SK-N-DZ (cell line): ENCODE results near the gene TCL1B.
"Not testable (repeated sequence)": the region's sequence is repeated elsewhere in the genome, so short reads cannot be mapped to it uniquely, and the experiment has no call there.

ENCODE experiments used
- DNase-seq: peaks from one replicate; pipeline ENCODE4 v3.0.0-alpha.2; 2015; ENCODE audit warnings: low spot score

Gene TCL1B

DNA sequence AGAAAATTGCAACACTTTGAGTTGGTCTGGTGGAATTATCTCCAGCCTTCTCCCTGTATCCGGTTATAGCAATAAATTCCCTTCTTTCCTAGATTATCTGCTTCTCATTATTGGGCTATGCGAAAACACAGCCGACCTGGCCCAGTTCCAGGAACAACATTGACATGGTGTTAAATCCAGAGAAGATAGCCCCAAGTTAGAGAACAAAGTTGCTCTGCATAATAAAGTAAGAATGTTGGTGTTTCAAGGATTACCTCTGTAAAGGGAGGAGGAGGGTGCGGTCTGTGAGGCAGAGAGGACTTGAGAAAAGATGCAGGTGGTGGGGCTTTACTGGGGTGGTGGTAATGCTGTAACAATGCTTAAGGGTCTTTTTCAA, 15.6 kb downstream of the TCL1B start:
- DNase-seq = no peak

GRCh38 chr14:95703341-95703740, 17.1 kb downstream of the TCL1B start:
- DNase-seq = no peak

DNA sequence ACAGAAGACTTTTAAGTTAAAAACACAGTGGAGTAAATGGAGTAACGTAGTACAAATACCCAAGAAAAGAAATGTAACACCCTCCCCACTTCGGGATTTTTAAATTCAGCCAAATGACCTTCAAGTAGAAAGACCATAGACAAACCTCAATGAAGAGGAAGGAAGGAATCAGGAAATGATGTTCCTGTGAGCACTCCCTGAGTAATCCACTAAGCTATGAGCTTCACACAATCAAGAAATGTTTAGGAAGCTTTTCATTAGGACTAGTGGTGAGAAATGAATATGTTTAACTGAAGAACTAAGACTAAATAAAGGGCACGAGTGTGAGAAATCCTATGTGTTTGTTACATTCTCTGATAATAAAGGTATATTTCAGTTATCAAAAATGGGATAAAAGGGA, 17.6 kb downstream of the TCL1B start:
- no peak for DNase-seq

DNA sequence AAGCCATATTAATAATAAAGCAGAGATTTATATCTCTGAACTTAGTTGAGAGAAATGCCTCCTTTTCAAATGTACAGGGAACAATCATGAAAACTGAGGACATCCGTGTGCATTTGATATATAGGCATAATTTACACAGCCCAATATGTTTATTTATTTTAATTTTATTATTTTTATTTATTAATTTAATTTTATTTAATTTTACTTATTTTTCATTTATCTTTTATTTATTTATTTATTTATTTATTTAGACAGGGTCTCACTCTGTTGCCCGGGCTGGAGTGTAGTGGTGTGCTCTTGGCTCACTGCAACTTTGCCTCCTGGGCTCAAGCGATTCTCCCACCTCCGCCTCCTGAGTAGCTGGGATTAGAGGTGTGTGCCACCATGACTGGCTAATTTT, 19.3 kb downstream of the TCL1B start:
- no peak for DNase-seq

- no peak for DNase-seq
Observed at GRCh38 chr14:95707327-95707726, 21.1 kb downstream of the TCL1B start.

- DNase-seq = no peak
Observed at GRCh38 chr14:95710106-95710505, 23.9 kb downstream of the TCL1B start.

DNA sequence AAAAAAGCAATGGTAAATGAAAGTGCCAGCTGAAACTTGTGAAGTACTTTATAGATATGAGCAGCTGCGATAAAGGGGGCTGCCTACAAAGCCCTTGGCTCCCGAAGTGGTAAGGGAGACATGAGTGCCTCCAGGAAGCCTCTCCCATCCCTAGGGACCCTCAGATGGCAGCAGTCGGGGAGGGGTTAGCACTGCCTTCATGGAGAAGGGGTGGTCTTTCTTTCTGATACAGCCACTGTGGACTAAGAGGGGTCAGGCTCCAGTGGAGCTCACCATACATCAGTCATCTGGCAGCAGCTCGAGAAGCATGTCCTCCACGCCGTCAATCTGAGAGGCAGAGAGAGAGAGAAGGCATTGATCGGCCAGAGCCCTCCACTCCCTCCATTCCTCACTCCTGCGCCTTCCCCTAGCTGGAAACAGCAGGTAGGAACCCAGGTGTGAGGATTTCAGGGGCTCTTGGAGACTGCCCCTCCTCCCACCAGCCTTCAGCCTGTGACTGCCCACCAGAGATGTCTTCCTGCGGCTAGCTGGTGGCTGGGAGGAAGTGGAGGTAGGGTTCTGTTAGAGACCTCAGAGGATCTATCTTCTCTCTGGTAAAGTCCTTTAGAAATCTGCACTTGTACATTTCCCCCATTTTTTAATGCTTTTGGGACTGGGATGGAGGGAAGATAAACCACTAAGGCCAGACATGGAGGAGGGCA, 25.4 kb downstream of the TCL1B start:
- DNase-seq = no peak

DNA sequence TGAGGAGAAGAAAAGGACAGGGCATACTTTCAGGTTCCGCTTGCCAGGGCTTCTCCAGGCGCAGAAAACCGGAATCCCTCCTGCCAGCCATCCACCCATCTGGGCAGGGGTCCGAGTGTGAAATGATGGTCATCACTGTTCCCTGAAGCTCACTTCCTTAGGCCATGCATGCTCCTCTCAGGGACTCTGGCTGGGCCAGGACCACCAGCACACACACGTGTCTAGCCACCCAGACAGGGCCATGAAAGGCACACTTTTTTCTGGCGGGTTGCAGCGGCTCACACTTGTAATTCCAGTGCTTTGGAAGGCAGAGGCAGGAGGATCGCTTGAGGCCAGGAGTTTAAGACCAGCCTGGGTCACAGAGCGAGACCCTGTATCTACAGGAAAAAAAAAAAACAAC, 26.2 kb downstream of the TCL1B start:
- no peak for DNase-seq

GRCh38 chr14:95713596-95714371, 27.6 kb downstream of the TCL1B start, which contains the start of gene TCL1A:
TSS of gene TCL1A (minus strand) at chr14:95714125. CDS start at chr14:95714066, 59 bp downstream.
- DNase-seq = no peak

DNA sequence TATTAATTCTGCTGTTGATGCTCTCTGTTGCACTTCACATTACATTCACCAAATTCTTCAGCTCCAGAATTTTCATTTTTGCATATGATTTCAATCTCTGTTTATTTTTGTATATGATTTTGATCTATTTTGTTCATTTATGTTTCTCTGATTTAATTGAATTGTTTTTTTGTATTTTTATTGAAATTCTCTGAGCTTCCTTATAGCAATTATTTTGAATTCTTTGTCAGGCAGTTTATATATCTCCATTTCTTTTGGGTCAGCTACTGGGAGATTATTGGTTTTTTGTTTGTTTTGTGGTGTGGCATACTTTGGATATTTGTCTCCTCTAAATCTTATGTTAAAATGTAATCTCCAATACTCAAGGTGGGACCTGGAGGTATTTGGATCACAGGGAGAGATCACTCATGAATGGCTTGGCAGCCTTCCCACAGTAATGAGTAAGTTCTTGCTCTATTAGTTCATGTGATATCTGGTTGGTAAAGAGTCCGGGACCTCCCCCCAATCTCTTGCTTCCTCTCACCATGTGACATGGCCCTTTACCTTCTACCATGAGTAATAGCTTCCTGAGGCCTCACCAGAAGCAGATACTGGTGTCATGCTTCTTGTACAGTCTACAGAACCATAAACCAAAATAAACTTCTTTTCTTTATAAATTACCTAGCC, 36.4 kb downstream of the TCL1B start:
- no peak for DNase-seq

DNA sequence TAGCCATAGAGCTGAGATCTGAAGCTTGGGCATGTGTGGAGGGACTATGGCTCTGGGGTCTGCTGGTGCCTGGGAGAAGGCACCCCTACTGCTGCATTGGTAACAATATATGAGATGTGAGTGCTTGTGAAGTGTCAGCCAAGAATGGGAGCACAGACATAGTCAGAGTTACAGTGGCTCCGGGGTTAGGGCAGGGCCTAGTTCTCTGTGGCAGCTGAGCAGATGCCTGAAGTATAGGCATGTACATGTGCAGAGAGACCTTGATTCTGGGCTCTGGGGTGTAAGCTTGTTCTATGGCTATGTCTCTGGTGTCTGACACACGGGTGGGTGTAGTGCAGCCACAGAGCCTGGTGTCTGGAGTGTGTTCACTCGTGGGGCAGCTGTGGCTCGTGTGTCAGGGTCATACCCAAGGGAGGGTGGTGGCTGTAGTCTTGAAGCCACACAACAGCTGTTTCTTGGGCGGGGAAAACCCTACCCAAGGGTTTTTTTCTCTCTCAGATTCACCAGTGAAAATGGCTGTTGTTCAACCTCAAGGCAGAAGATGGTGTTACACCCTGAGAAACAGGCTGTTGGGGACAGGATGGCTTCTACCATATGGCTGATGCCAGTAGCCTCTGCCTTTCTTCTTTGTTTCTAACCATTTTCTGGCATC, 39.6 kb downstream of the TCL1B start:
- DNase-seq = no peak

GRCh38 chr14:95727056-95727700, 41.0 kb downstream of the TCL1B start:
- no peak for DNase-seq

GRCh38 chr14:95729402-95730028, 43.3 kb downstream of the TCL1B start:
- not testable (repeated sequence) for DNase-seq

DNA sequence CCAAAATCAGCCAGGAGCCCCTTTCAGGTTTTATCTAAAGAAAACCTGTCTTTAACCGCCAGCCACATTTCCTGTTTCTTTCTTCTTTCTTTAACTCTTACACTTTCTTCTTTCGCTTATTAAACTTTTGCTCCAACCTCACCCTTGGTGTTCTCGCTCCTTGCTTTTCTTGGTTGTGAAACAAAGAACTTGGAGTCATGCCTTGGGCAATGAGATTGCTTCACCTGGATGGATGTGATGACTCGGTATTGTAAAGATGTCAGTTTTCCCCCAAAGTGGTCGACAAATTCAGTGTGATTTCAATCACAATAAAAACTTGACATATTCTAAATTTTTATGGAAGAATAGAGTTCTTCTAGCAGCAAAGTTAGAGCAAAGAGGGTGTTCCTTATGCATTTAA, 43.9 kb downstream of the TCL1B start:
- no peak for DNase-seq

- no peak for DNase-seq
Observed at GRCh38 chr14:95733212-95733611, 47.0 kb downstream of the TCL1B start.

GRCh38 chr14:95739356-95739755, 53.1 kb downstream of the TCL1B start:
- no peak for DNase-seq

DNA sequence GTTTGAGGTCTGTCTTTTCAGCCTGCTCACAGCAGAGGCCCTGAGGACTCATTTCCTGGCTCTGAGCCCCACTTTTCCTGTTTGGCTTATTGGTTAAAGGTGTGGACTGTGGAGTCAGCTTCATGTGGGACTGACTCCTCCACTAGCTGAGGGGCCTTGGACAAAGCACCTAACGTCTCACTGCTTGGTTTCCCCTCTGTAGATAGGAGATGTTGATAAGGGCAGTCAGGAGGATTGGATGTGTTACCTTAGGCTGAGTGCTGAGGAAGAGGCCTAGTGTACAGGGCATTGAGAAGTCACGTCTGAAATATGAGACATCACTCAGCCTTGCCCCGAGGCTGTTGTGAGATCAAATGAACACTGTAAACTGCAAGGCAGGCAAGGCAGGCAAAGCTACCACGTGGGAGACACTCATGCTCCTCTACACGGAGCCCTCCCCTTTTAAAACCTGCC, 54.8 kb downstream of the TCL1B start:
- DNase-seq = no peak

- no peak for DNase-seq
Observed at GRCh38 chr14:95741781-95742180, 55.6 kb downstream of the TCL1B start.
